ENCODE data around the gene PDPK1.

DNA sequence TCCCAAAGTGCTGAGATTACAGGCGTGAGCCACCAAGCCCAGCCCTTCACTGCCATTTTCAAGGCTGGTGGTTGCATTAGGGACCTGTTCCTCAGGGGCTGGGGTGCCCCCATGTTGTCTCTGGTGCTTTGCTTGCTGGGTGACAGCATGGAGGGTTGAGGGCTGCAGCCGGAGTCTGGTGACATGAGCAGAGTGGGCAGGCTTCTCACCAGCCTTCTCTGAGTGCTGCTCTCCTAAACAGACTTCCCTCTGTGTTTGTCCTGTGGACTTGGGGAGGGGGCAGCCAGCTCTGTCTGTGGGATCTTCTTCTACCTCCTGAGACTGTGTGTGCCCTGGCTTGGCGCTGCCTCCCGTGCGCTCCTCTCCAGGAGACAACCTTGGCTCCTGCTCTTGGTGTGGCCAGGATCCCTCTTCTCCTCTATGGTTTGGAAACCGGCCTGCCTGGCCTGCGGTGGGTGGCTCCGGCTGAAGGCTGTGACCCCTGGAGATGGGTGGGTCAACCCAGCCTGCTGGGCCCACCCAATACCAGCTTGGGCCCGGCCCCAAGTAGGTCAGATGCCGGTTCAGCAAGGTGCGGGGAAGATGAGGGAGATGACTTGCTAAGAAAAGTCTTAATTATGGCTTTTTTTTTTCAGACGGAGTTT lies 72.1 kb downstream of the PDPK1 start:
- TF ChIP-seq CTCF (IDR thresholded peaks at IDR 0.05): no peak
- TF ChIP-seq POLR2A (IDR thresholded peaks at IDR 0.05): no peak

All from lower leg skin (tissue), 3 donors.